Esophagus muscularis mucosa (tissue), 4 donors: ENCODE measurements around the gene KIF14. TPM values are rescaled to one million over a fixed set of nuclear protein-coding genes. Genes with fewer than 3 reads are reported as not detected.

ENCODE experiments used
- DNase-seq: peaks from one replicate; pipeline ENCODE4 v3.0.0-alpha.2; 2017; ENCODE audit errors: extremely low spot score
- H3K27ac ChIP-seq, 4 donors: fragments of 200-600 bp; sonication (generic); replicated peaks in 1 of 4; 1 replicate in 3 of 4; 2 replicates in 1 of 4; pipeline ENCODE4 v1.5.1; 2016 to 2019; ENCODE audit warnings: mild to moderate bottlenecking in 1 of 4
- H3K27me3 ChIP-seq, 4 donors: fragments of 200-600 bp; sonication (generic); one replicate each; pipeline versions ENCODE4 v1.5.1 to v1.6.0; 2016 to 2019
- H3K36me3 ChIP-seq, 4 donors: fragments of 200-600 bp; sonication (generic); one replicate each; pipeline ENCODE4 v1.5.1; 2016 to 2019
- H3K4me1 ChIP-seq, 4 donors: fragments of 200-600 bp; sonication (generic); one replicate each; pipeline ENCODE4 v1.5.1; 2016 to 2019
- H3K4me3 ChIP-seq, 4 donors: fragments of 200-600 bp; sonication (generic); 1 replicate in 2 of 4; 2 replicates in 2 of 4; pipeline ENCODE4 v1.5.1; 2016 to 2019; ENCODE audit warnings: mild to moderate bottlenecking in 4 of 4, moderate library complexity in 1 of 4
- H3K9me3 ChIP-seq, 4 donors: fragments of 200-600 bp; sonication (generic); 1 replicate in 3 of 4; 2 replicates in 1 of 4; pipeline ENCODE4 v1.5.1; 2016 to 2019
- EP300 ChIP-seq: sonication (generic); formaldehyde crosslinking; IDR thresholded peaks from one replicate; pipeline ENCODE4 v1.6.1; 2017; ENCODE audit warnings: antibody characterized with exemption
- POLR2A ChIP-seq: fragments of 450-650 bp; IDR thresholded peaks from one replicate; pipeline ENCODE4 v1.6.1; 2017; ENCODE audit warnings: antibody characterized with exemption, moderate library complexity, mild to moderate bottlenecking, low read depth
- POLR2AphosphoS5 ChIP-seq, 2 donors: sonication (generic); formaldehyde crosslinking; IDR thresholded peaks; one replicate each; pipeline ENCODE4 v1.6.1; 2017; ENCODE audit warnings: antibody characterized with exemption in 2 of 2
- WGBS: methylation state at CpG from one replicate; pipeline ENCODE4 v1.1.5; 2018; 5-methylcytosine and 5-hydroxymethylcytosine counted together
- intact Hi-C: fragments of 100-400 bp; cut with DNase I; formaldehyde crosslinking; loops from one replicate; pipeline ENCODE4 v1.15.1; 2023
- total RNA-seq, 4 donors: library from RNA; depleted of rRNA; stranded (reverse); fragments of >200 nt; gene quantifications; one replicate each; pipeline versions ENCODE4 v1.1.0 to v1.2.1, GENCODE V29; 2016
- TF ChIP-seq, protein P1 (sequence below), 3 experiments: fragments of 200-600 bp in 2 of 3; fragments of 450-650 bp in 1 of 3; sonication (generic) in 2 of 3; IDR thresholded peaks; one replicate each; pipeline ENCODE4 v1.5.1; 2017 to 2019; ENCODE audit warnings: antibody characterized with exemption in 3 of 3, mild to moderate bottlenecking in 2 of 3, moderate library complexity in 1 of 3

The KIF14 gene
- total RNA-seq, 4 donors from 2014 or later, result under 0.01 to 0.17 (median 0.17) TPM; not detected in 1

DNA sequence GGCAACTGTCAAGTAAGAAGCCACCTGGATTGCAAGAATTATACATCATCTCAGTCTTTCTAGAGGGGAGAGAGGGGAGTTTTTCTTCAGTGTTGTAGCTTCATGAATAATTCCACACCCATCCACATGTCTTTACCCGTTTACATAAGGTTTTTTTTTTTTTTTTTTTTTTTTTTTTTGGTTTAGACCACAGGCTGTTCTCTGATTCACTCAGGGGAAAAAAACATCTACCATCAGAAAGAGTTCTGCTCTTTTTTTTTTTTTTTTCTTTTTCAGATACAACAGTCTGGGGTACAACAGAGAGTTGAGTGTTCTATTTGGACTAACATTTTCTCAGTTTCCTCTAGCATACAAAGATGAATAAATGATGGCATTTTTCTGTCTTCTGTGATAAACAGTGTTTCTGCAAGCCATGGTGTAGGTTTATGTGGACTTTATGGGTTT is 4.9 kb upstream of the KIF14 start:
- Histone ChIP-seq H3K4me1 (peaks cover 5 to 26% (median 15%) of the 10 kb centered on the region in 4 donors), H3K36me3 (no peaks in the 10 kb centered on the region), H3K4me3 (no peak overlapping the region), H3K27ac (no peak overlapping the region), H3K27me3 (no peaks in the 10 kb centered on the region), H3K9me3 (no peaks in the 10 kb centered on the region)
- WGBS, result 9% methylated on average over 1 of the region's 1 CpG
- TF ChIP-seq POLR2A (no peak), POLR2AphosphoS5 (IDR thresholded peaks at IDR 0.05) (no peak), EP300 (no peak)
- TF ChIP-seq, protein P1, sequence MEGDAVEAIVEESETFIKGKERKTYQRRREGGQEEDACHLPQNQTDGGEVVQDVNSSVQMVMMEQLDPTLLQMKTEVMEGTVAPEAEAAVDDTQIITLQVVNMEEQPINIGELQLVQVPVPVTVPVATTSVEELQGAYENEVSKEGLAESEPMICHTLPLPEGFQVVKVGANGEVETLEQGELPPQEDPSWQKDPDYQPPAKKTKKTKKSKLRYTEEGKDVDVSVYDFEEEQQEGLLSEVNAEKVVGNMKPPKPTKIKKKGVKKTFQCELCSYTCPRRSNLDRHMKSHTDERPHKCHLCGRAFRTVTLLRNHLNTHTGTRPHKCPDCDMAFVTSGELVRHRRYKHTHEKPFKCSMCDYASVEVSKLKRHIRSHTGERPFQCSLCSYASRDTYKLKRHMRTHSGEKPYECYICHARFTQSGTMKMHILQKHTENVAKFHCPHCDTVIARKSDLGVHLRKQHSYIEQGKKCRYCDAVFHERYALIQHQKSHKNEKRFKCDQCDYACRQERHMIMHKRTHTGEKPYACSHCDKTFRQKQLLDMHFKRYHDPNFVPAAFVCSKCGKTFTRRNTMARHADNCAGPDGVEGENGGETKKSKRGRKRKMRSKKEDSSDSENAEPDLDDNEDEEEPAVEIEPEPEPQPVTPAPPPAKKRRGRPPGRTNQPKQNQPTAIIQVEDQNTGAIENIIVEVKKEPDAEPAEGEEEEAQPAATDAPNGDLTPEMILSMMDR (IDR thresholded peaks at IDR 0.05), result no peak
- intact Hi-C loops, result no loop called here
- DNase-seq, result no peak

DNA sequence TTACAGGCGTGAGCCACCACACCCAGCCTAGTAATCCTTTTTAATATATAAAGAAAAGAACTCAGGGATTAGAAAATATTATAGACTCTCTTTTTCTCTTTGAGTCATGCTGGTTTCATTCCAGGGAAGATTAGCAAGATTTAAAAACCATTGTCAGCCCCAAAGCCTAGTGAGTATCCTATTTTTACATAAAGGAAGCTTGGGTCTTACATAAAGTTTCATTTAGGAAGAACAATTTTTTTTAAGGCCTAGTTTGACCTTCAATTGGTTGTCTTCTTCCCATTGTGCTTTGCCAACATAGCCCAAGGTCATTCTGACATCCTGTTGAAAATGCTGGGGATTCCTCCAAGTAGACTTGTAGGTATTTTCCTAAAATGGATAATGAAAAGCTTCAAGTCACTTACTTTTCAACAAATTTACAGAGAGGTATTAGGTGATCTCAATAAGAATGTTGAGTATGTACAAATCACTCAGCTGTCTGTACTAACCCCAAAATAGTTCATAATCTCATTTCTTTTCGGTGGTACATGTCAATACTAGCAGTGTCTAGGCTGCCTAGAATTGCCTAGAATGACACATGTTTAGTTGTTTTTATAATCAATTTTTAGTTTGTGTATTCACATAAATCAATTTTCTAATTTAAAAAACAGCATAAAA is 4.3 kb upstream of the KIF14 start:
- no peak overlapping the region for H3K4me3 ChIP-seq
- no peak overlapping the region for H3K27ac ChIP-seq
- intact Hi-C loops, result loop anchor here (5.0 kb wide), 2 partner anchors 42 to 112 kb away; partner anchors contain the start of genes CAMSAP2 and DDX59
- WGBS, result 90% methylated on average over 2 of the region's 2 CpGs
- TF ChIP-seq POLR2A, result no peak
- no peak for TF ChIP-seq EP300
- TF ChIP-seq, protein P1 (IDR thresholded peaks at IDR 0.05), result no peak
- TF ChIP-seq POLR2AphosphoS5 (IDR thresholded peaks at IDR 0.05), result no peak
- no peaks in the 10 kb centered on the region for H3K27me3 ChIP-seq
- no peak for DNase-seq
- no peaks in the 10 kb centered on the region for H3K36me3 ChIP-seq
- H3K4me1 ChIP-seq, result peaks cover 11 to 32% (median 21%) of the 10 kb centered on the region in 4 donors
- no peaks in the 10 kb centered on the region for H3K9me3 ChIP-seq

DNA sequence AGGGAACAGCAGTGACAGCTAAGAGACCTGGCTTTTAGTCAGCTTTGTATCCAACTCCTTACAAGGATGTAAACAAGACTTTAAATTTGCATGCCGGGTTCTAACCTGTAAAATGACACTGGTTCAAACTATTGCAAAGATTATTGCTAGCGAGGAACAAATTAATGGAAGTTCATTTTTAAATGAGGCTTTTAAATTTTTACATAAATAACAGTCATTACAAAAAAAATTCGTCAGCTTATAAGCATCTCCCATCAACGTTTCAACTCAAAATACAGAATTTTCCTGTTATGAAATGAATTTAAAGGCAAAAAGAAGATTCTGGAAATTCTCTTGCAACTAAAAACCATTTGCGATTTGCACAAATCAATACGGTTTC is 668 bp downstream of the KIF14 start:
- Histone ChIP-seq H3K27me3 (peaks cover 0 to 4% (median 0%) of the 10 kb centered on the region in 4 donors), H3K4me1 (peaks cover 12 to 32% (median 22%) of the 10 kb centered on the region in 4 donors), H3K36me3 (no peaks in the 10 kb centered on the region), H3K27ac (no peak overlapping the region), H3K9me3 (no peaks in the 10 kb centered on the region), H3K4me3 (peak overlapping the region; percentile 63 to 77 (median 71))
- WGBS, result 15% methylated on average over 6 of the region's 6 CpGs
- TF ChIP-seq, protein P1 (IDR thresholded peaks at IDR 0.05), result no peak
- TF ChIP-seq EP300, result no peak
- no peak for TF ChIP-seq POLR2A
- TF ChIP-seq POLR2AphosphoS5 (IDR thresholded peaks at IDR 0.05), result no peak
- no peak for DNase-seq
- intact Hi-C loops, result loop anchor here (5.0 kb wide), 2 partner anchors 47 to 117 kb away; partner anchors contain the start of genes CAMSAP2 and DDX59

DNA sequence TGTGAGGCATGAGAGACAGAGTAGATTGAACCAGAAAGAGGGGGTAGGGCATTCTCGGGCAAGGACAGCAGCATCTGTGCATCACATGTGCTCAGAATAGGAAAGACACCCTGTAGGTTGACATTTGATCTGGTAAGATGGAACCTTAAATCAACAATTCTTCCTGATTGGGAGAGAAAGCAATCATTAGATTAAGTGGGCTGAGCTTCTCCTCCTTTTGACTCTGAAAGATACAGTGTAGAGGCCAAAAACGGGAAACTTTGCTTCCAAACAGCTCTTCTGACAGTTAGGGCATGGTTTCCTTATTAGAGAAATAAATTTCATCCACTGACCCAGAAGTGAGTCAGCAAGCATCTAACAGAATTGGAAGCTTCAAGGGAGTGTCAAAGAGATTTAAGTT is 9.7 kb downstream of the KIF14 start:
- Histone ChIP-seq H3K4me3 (no peak overlapping the region), H3K9me3 (no peaks in the 10 kb centered on the region), H3K4me1 (no peaks in the 10 kb centered on the region), H3K36me3 (no peaks in the 10 kb centered on the region), H3K27ac (no peak overlapping the region), H3K27me3 (no peaks in the 10 kb centered on the region)
- intact Hi-C loops, result no loop called here
- TF ChIP-seq POLR2A (no peak), EP300 (no peak), POLR2AphosphoS5 (IDR thresholded peaks at IDR 0.05) (no peak)
- TF ChIP-seq, protein P1 (IDR thresholded peaks at IDR 0.05), result no peak
- 28% methylated on average over 2 of the region's 2 CpGs for WGBS
- DNase-seq, result no peak
